ENCODE results near the gene LTBP3.

- TF ChIP-seq GATA2 (CRISPR knock-in tag; IDR thresholded peaks at IDR 0.05): no peak
- no peak for TF ChIP-seq CTCF (IDR thresholded peaks at IDR 0.05)
- no peak for TF ChIP-seq JUND (IDR thresholded peaks at IDR 0.05)
- no peak for TF ChIP-seq POLR2AphosphoS5 (IDR thresholded peaks at IDR 0.05; ENCODE audit: low read depth, low read length)
- TF ChIP-seq, protein P1, sequence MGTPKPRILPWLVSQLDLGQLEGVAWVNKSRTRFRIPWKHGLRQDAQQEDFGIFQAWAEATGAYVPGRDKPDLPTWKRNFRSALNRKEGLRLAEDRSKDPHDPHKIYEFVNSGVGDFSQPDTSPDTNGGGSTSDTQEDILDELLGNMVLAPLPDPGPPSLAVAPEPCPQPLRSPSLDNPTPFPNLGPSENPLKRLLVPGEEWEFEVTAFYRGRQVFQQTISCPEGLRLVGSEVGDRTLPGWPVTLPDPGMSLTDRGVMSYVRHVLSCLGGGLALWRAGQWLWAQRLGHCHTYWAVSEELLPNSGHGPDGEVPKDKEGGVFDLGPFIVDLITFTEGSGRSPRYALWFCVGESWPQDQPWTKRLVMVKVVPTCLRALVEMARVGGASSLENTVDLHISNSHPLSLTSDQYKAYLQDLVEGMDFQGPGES (IDR thresholded peaks at IDR 0.05; ENCODE audit: low read depth, low read length): no peak
- no peak for TF ChIP-seq TCF12 (IDR thresholded peaks at IDR 0.05)
- no peak for TF ChIP-seq RFX5 (IDR thresholded peaks at IDR 0.05; ENCODE audit: low read length)
Measured at GRCh38 chr11:65535102-65535501, 23.1 kb downstream of the LTBP3 start.
